Gastrocnemius medialis (tissue), 4 donors: ENCODE results near the gene GSK3A.

Experiments used
- CTCF ChIP-seq, 5 experiments: fragments of 450-650 bp in 3 of 5; fragments of 200-600 bp in 2 of 5; sonication (generic) in 2 of 5; IDR thresholded peaks in 4 of 5; conservative IDR thresholded peaks in 1 of 5; 1 replicate in 4 of 5; 2 replicates in 1 of 5; pipeline ENCODE4 v1.5.1; 2016 to 2019; ENCODE audit warnings: antibody characterized with exemption in 5 of 5, mild to moderate bottlenecking in 3 of 5, moderate library complexity in 3 of 5
- POLR2A ChIP-seq, 2 donors: fragments of 450-650 bp; IDR thresholded peaks; one replicate each; pipeline ENCODE4 v1.6.1; 2017; ENCODE audit warnings: antibody characterized with exemption in 2 of 2, mild to moderate bottlenecking in 2 of 2, moderate library complexity in 2 of 2

GRCh38 chr19:42212886-42213285, 29.5 kb downstream of the GSK3A start:
- TF ChIP-seq CTCF (IDR thresholded peaks at IDR 0.05 in 4 of 5, conservative IDR thresholded peaks at IDR 0.05 in 1 of 5) = no peak
- TF ChIP-seq POLR2A (IDR thresholded peaks at IDR 0.05) = no peak
